GM12878 (cell line): ENCODE results near the gene TFCP2. TPM values are rescaled to one million over a fixed set of nuclear protein-coding genes. Genes with fewer than 3 reads are reported as not detected.

ENCODE experiments used
- ATAC-seq: fragments of 200-7000 bp; cut with Tn5 transposase; 3 replicates; pipeline ENCODE4 v1.9.1; 2020; ENCODE audit warnings: mild to moderate bottlenecking, moderate library complexity
- BruUV-seq: library from RNA; stranded (reverse); fragments of 400-500 nt; replicated peaks from 2 replicates; lab custom pipeline; 2021; lab: Mats Ljungman, UMichigan
- CTCF ChIA-PET: fragments of 300-600 bp; sonication (Branson Sonifier 250); formaldehyde crosslinking; extraction: SDS; loops from one replicate; lab custom pipeline; 2021; ENCODE audit warnings: inconsistent platforms; lab: Yijun Ruan, JAX
- POLR2A ChIA-PET: fragments of 350-600 bp; formaldehyde crosslinking; extraction: SDS; loops from one replicate; lab custom pipeline; 2021; ENCODE audit warnings: inconsistent platforms; lab: Charles Lee
- RAD21 ChIA-PET: fragments of 300-600 bp; sonication (Branson Sonifier 250); formaldehyde crosslinking; loops from one replicate; lab custom pipeline; 2023; ENCODE audit warnings: antibody characterized with exemption; ENCODE audit not compliant: unreplicated experiment; lab: Charles Lee
- SMC1A ChIA-PET: fragments of 300-600 bp; sonication (Branson Sonifier 250); formaldehyde crosslinking; loops from one replicate; lab custom pipeline; 2023; ENCODE audit not compliant: unreplicated experiment, uncharacterized antibody; lab: Charles Lee
- DNase-seq: peaks from one replicate; pipeline ENCODE4 v3.0.0-alpha.2; 2011; ENCODE audit warnings: low read depth, low spot score
- FAIRE-seq: peaks from 3 replicates; lab custom pipeline; 2011; peaks lifted over from hg19 to GRCh38; lab: Jason Lieb, UNC
- H2AFZ ChIP-seq: 2 replicates; pipeline ENCODE4 v1.6.0; 2011; ENCODE audit warnings: low read depth, low read length, control low read depth; ENCODE audit not compliant: control insufficient read depth
- H3K27ac ChIP-seq: 2 replicates; pipeline ENCODE4 v1.5.1; 2011; ENCODE audit warnings: control low read depth; ENCODE audit not compliant: control insufficient read depth, insufficient read depth
- H3K27me3 ChIP-seq, 2 experiments: replicated peaks in 1 of 2; 2 replicates each; pipeline versions ENCODE4 v1.6.0 to v1.6.1; 2011; ENCODE audit warnings: low read length in 1 of 2; ENCODE audit not compliant: control insufficient read depth in 2 of 2, insufficient read depth in 2 of 2
- H3K36me3 ChIP-seq, 2 experiments: 2 replicates each; pipeline ENCODE4 v1.5.1; 2011; ENCODE audit warnings: low read length in 1 of 2; ENCODE audit not compliant: control insufficient read depth in 2 of 2, insufficient read depth in 2 of 2
- H3K4me1 ChIP-seq: 2 replicates; pipeline ENCODE4 v1.6.1; 2011; ENCODE audit warnings: mild to moderate bottlenecking, low read length, moderate library complexity, mixed read lengths; ENCODE audit not compliant: control insufficient read depth, insufficient read depth
- H3K4me2 ChIP-seq: 2 replicates; pipeline ENCODE4 v1.6.0; 2011; ENCODE audit warnings: control low read depth; ENCODE audit not compliant: control insufficient read depth, insufficient read depth
- H3K4me3 ChIP-seq: fragments of 200-600 bp; sonication (generic); 2 replicates; pipeline ENCODE4 v1.5.1; 2016
- H3K79me2 ChIP-seq: 2 replicates; pipeline ENCODE4 v1.6.0; 2011; ENCODE audit warnings: low read length; ENCODE audit not compliant: control insufficient read depth, insufficient read depth
- H3K9ac ChIP-seq: 2 replicates; pipeline ENCODE4 v1.8.0; 2011; ENCODE audit warnings: low read length, control low read depth, mixed read lengths; ENCODE audit not compliant: control insufficient read depth, insufficient read depth
- H3K9me3 ChIP-seq: replicated peaks from 3 replicates; pipeline ENCODE4 v1.5.1; 2011; ENCODE audit warnings: mild to moderate bottlenecking, low read length; ENCODE audit not compliant: control insufficient read depth, insufficient read depth
- H4K20me1 ChIP-seq: 2 replicates; pipeline ENCODE4 v1.6.0; 2011; ENCODE audit not compliant: control insufficient read depth, insufficient read depth
- CHD1 ChIP-seq: IDR thresholded peaks from 2 replicates; pipeline ENCODE4 v1.6.1; 2012; ENCODE audit warnings: low read depth, low read length, improper control_type of control experiment
- EED ChIP-seq: sonication (generic); IDR thresholded peaks from 2 replicates; pipeline ENCODE4 v1.6.1; 2016; ENCODE audit warnings: antibody characterized with exemption, low read depth
- EGR1 ChIP-seq, 2 experiments: IDR thresholded peaks; 1 replicate in 1 of 2; 2 replicates in 1 of 2; pipeline ENCODE4 v1.6.1; 2011 to 2012; ENCODE audit warnings: low read depth in 2 of 2, low read length in 2 of 2, borderline replicate concordance in 1 of 2, mild to moderate bottlenecking in 1 of 2, moderate library complexity in 1 of 2
- ELK1 ChIP-seq: IDR thresholded peaks from 2 replicates; pipeline ENCODE4 v1.6.1; 2012; ENCODE audit warnings: low read depth, low read length, improper control_type of control experiment
- FOS ChIP-seq: IDR thresholded peaks from 3 replicates; pipeline ENCODE4 v1.6.1; 2011; ENCODE audit warnings: borderline replicate concordance; ENCODE audit not compliant: insufficient read length; ENCODE audit errors: extremely low read depth
- GABPA ChIP-seq: IDR thresholded peaks from 2 replicates; pipeline ENCODE4 v1.6.1; 2014; ENCODE audit warnings: antibody characterized with exemption, low read depth, mild to moderate bottlenecking, inconsistent platforms
- IKZF2 ChIP-seq, 2 experiments: fragments of 450-650 bp; IDR thresholded peaks; 2 replicates each; pipeline ENCODE4 v1.6.1; 2017; ENCODE audit warnings: mild to moderate bottlenecking in 2 of 2, moderate library complexity in 2 of 2
- MEF2B ChIP-seq: fragments of 450-650 bp; IDR thresholded peaks from 2 replicates; pipeline ENCODE4 v1.6.1; 2018; ENCODE audit warnings: mild to moderate bottlenecking, moderate library complexity; ENCODE audit not compliant: partially characterized antibody, poor library complexity, severe bottlenecking
- NFIC ChIP-seq: IDR thresholded peaks from 2 replicates; pipeline ENCODE4 v1.6.1; 2012; ENCODE audit warnings: low read depth, mild to moderate bottlenecking, inconsistent platforms, low read length, moderate library complexity
- PAX5 ChIP-seq: IDR thresholded peaks from 2 replicates; pipeline ENCODE4 v1.6.1; 2011; ENCODE audit warnings: low read depth, low read length, borderline replicate concordance
- PAX8 ChIP-seq: fragments of 450-650 bp; IDR thresholded peaks from 2 replicates; pipeline ENCODE4 v1.6.1; 2017; ENCODE audit warnings: mild to moderate bottlenecking, moderate library complexity
- SMAD5 ChIP-seq: IDR thresholded peaks from 2 replicates; pipeline ENCODE4 v1.6.1; 2016; ENCODE audit warnings: antibody characterized with exemption, low read depth
- SPI1 ChIP-seq: IDR thresholded peaks from 2 replicates; pipeline ENCODE4 v1.6.1; 2011; ENCODE audit warnings: low read depth, mild to moderate bottlenecking, low read length, moderate library complexity, borderline replicate concordance; ENCODE audit not compliant: insufficient read depth
- SUPT20H ChIP-seq: IDR thresholded peaks from 2 replicates; pipeline ENCODE4 v1.6.1; 2011; ENCODE audit warnings: low read depth, mild to moderate bottlenecking, low read length, moderate library complexity, borderline replicate concordance; ENCODE audit not compliant: control insufficient read depth
- TAF1 ChIP-seq: IDR thresholded peaks from 2 replicates; pipeline ENCODE4 v1.6.1; 2011; ENCODE audit warnings: mild to moderate bottlenecking, low read depth, low read length, borderline replicate concordance
- ZNF622 ChIP-seq: fragments of 450-650 bp; IDR thresholded peaks from 2 replicates; pipeline ENCODE4 v1.6.1; 2017; ENCODE audit warnings: mild to moderate bottlenecking, inconsistent platforms
- ZNF687 ChIP-seq: fragments of 450-650 bp; IDR thresholded peaks from 2 replicates; pipeline ENCODE4 v1.6.1; 2017; ENCODE audit warnings: mild to moderate bottlenecking, moderate library complexity
- WGBS: methylation state at CpG from one replicate; pipeline ENCODE4 v1.1.6; 2016; ENCODE audit warnings: low lambda C conversion rate; ENCODE audit not compliant: insufficient replicate concordance, insufficient coverage; ENCODE audit errors: missing lambda C conversion rate; 5-methylcytosine and 5-hydroxymethylcytosine counted together
- in situ Hi-C: fragments of 300-500 bp; cut with MboI; formaldehyde crosslinking; loops from 9 replicates; pipeline ENCODE4 v1.14.3; 2018; ENCODE audit warnings: mixed read lengths
- intact Hi-C: fragments of 100-400 bp; cut with micrococcal nuclease; formaldehyde crosslinking; loops from one replicate; pipeline ENCODE4 v1.14.2; 2022; ENCODE audit not compliant: unreplicated experiment
- polyA plus RNA-seq, 11 experiments: library from polyadenylated mRNA; depleted of rRNA in 4 of 11; unstranded in 6 of 11; stranded (reverse) in 5 of 11; fragments of >200 nt; fragmentation: Nextera tagmentation in 4 of 11; fragmentation: Illumina TruSeq in 1 of 11; extraction: Ambion mirVana in 4 of 11; extraction: Trizol in 1 of 11; gene quantifications; 1 replicate in 1 of 11; 2 replicates in 10 of 11; pipeline versions ENCODE4 v1.2.1 to v1.2.3, GENCODE V29; 2011 to 2016; ENCODE audit warnings: inconsistent platforms in 2 of 11, missing spikeins in 2 of 11, low read depth in 1 of 11
- total RNA-seq, 4 experiments: library from RNA; depleted of rRNA in 3 of 4; stranded (reverse); fragments of >200 nt in 3 of 4; fragmentation: Illumina TruSeq in 1 of 4; extraction: Trizol in 1 of 4; gene quantifications; 2 replicates each; pipeline versions ENCODE4 v1.2.1 to v1.2.3, GENCODE V29; 2013 to 2021

TFCP2 gene
- total and polyA plus RNA-seq, 10 of the 15 experiments (the other 5 are each of a cell fraction or from before 2014, with no cell fraction given) = 5.8 to 29.7 (median 14.2) TPM

- TF ChIP-seq TAF1 (no peak), SUPT20H (no peak), IKZF2 (IDR thresholded peaks at IDR 0.05) (peak; percentile 51 to 59)
These were observed 936 bp downstream of the TFCP2 start (continued) for GRCh38 chr12:51171884-51172514.

GRCh38 chr12:51163795-51164194 is 9.1 kb downstream of the TFCP2 start:
- H3K9me3 ChIP-seq = no peaks in the 10 kb centered on the region
- POLR2A ChIA-PET = interaction anchor here (0.6 kb wide), 1 partner anchor 932 kb away, joined by 5 read pairs; no protein-coding TSS in a partner anchor
- in situ Hi-C loops (no loop called here), intact Hi-C loops (no loop called here)
- no peak for FAIRE-seq
- CTCF ChIA-PET = interaction anchor here (1.2 kb wide), 1 partner anchor 70 kb away, joined by 3 read pairs; no protein-coding TSS in a partner anchor
- RAD21 ChIA-PET = interaction anchor here (0.6 kb wide), 1 partner anchor 103 kb away, joined by 3 read pairs; no protein-coding TSS in a partner anchor
- H3K9ac ChIP-seq = no peak overlapping the region
- ATAC-seq = no peak
- H3K79me2 ChIP-seq = peaks cover 62% of the 10 kb centered on the region
- no peak overlapping the region for H3K4me2 ChIP-seq
- H2AFZ ChIP-seq = no peak overlapping the region
- no TSS peak for BruUV-seq
- no peak overlapping the region for H3K27ac ChIP-seq
- H3K36me3 ChIP-seq = 0 out of 4 replicates have a peak, but pooled peaks cover 0 to 2% of the 10 kb centered on the region in 2 experiments
- H3K27me3 ChIP-seq = no peaks in the 10 kb centered on the region
- no peaks in the 10 kb centered on the region for H3K4me1 ChIP-seq
- no peak overlapping the region for H3K4me3 ChIP-seq
- 67% methylated on average over 3 of the region's 3 CpGs for WGBS
- no peaks in the 10 kb centered on the region for H4K20me1 ChIP-seq
- no peak for DNase-seq
- SMC1A ChIA-PET = no interaction called here
- TF ChIP-seq ZNF687 (no peak), PAX5 (no peak), PAX8 (no peak), GABPA (no peak), MEF2B (no peak), SMAD5 (no peak), EED (no peak), CHD1 (no peak), FOS (no peak), ZNF622 (no peak), EGR1 (IDR thresholded peaks at IDR 0.05; ENCODE audit: borderline replicate concordance in 1 of 2, low read depth in 2 of 2, low read length in 2 of 2) (no peak), NFIC (no peak), SPI1 (no peak), ELK1 (no peak)
